ENCODE data around the gene TBPL1.

TBPL1 gene

GRCh38 chr6:134010974-134011373 lies 58.0 kb downstream of the TBPL1 start:
- DNase-seq = no peak

- no peak for DNase-seq
Measured at GRCh38 chr6:134014588-134015137, 61.6 kb downstream of the TBPL1 start.

DNA sequence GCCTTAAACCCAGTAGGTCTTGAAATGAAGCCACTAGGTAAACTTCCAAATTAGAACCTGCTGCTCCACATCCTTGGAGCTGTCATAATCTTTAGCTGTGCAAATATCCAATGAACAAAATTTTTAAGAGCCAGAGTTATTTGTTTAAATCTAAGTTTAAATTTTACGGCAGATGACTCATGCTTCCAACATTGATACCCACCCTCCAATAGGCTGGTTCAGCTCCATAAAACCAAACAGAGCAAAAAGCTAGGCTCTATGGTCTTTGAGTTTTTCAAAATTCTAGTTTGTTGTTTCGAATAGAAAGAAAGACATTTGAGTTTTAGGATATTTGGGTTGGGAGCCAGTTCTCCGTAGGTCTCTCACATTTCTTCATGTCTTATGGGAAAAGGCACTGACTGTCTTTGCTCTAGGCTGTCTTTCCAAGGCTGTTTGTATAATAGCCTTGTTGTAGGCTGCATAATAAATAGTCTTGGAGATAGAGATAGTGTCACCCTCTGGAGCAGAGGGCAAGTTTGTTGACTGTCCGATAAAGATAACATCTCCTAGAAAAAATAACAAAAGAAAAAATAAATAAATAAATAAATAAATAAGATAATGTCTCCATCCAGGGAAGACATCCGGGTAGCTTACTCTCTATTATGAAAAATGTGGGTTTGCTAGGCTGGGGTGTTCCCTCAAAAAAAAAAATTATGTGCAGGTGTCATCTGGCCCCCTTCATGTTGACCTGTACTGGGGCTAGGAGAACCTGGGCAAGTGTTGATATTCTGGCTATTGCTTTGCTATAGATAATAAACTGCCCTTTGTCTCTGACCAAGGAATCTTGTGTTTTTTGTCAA lies 62.9 kb downstream of the TBPL1 start:
- DNase-seq = no peak

- no peak for DNase-seq
Measured at GRCh38 chr6:134016558-134016814, 63.5 kb downstream of the TBPL1 start.

- no peak for DNase-seq
Measured at GRCh38 chr6:134020071-134020470, 67.0 kb downstream of the TBPL1 start.

- no peak for DNase-seq
Measured at GRCh38 chr6:134020543-134020942, 67.5 kb downstream of the TBPL1 start.

DNA sequence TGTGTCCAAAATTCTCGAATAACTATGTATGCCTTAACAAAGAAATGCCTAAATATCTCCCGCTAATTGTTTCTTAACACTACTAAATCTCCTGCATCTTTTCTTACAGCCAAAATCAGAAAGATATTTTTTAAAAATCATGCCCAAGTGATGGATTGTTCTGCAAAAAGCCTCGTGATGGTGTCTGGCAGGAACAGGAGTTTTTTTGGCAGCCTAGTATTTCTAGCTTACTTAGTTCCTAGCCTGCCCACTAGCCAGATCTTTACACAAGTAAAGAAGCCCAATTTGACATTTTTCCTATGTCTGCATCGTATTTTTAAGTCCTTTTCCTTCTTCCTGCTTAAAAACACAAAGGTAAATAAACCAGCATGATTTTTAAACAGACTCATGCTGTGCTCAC lies 67.9 kb downstream of the TBPL1 start:
- DNase-seq = no peak

- DNase-seq = no peak
Measured at GRCh38 chr6:134021396-134022122, 68.5 kb downstream of the TBPL1 start.

- DNase-seq = no peak
Measured at GRCh38 chr6:134022650-134023049, 69.6 kb downstream of the TBPL1 start.

GRCh38 chr6:134026597-134026996 lies 73.6 kb downstream of the TBPL1 start:
- DNase-seq = no peak

GRCh38 chr6:134028438-134028837 lies 75.4 kb downstream of the TBPL1 start:
- DNase-seq = no peak

DNA sequence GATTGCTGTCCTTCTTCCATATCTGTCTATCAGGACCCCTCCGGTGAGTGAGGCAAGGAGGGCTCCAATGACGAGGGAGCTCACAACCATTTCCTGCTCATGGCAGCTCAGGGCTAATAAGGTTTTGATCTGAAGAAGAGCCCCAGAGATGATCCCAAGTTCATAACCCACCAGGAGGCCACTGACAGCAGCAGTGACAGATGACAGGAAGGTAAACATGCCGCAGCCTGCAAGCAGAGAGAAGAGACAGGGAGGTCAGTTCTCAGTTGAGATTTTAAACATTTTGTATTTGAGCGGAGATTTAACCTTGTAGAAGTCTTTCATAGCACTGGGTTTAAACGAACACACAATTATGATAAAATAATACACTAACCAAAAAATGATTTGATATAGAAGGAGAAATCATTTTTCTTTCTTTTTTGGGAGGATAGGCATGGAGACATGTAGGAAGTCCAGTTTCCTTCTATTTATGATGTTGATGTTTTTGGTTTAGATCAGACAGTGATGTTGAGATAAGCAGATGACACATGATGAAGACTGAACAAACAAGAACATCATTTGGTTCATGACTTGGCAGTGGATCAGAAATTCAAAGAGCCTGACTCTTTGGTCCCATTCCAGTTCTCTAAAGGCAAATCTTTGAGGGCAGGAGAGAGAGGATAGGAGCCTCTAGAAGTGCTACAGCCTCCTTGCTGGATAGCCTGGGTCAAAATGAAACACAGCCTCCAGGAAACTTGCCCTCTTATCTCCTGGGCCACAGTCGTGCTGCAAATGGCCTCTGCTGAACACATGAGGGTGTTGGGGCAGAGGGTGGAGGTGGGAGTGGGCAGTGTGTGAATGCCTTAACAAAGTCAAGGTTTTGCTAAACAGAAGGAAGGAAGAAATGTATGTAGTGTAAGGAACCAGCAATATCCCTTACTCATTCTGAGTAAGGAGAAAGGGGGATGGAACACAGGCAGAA lies 76.8 kb downstream of the TBPL1 start:
- DNase-seq = peak; percentile 13

DNA sequence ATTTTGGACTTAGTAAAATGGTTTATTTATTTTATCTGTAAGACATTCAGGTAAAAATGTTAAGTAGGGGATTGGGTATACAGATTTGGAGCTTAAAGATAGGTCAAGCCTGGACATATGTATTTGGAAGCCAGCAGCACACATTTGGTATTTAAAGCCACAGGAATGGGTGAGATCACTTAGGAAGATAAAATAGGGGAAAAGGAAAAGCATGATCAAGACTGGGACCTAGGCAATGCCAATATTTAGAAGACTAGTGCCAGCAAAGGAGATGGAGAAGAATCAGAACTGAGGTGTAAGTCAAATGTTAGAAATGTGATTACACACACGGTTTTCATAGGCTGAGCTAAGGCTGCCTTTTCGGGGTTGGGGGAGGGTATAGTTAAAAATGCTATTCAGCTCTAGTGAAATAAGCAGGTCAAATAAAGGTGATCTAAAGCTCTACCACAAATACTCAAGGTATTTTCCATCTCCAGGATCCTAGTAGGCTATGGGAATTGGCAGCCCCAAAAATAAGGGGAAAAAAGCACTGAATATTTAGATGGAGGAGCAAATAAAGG lies 78.8 kb downstream of the TBPL1 start:
- no peak for DNase-seq

GRCh38 chr6:134034478-134034877 lies 81.5 kb downstream of the TBPL1 start:
- no peak for DNase-seq

GRCh38 chr6:134034961-134035822 lies 82.2 kb downstream of the TBPL1 start:
- no peak for DNase-seq

DNA sequence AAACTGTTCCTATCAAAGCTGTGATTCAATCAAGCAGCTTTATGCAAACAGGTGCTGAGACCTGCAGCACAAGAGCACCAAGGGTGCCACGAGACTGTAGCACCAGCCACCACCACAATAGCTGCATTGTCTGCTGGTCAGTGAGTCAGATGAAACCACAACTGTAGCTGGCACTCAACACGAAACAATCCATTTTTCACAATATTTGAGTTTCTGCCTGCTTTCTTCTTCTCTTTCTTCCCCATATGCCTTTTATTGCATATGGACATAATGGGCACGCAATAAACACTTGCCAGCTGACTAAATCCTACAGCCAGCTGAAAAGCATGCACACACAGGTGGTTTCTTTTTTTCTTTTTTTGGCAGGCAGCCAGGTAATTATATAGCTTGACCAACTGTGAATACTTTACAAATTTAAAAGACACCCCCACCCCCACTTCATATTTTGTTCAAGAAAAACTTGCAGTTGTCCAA lies 82.8 kb downstream of the TBPL1 start:
- peak; percentile 59 for DNase-seq

GRCh38 chr6:134039116-134039515 lies 86.1 kb downstream of the TBPL1 start:
- DNase-seq = no peak

Data from NCI-H510A treated with DMSO at 0.1 percent for 48 hours (cell line).